ENCODE results near the gene KCNC1. TPM values are rescaled to one million over a fixed set of nuclear protein-coding genes. Genes with fewer than 3 reads are reported as not detected.

Gene KCNC1
- total RNA-seq, 2 donors from 2014 or later = not detected

DNA sequence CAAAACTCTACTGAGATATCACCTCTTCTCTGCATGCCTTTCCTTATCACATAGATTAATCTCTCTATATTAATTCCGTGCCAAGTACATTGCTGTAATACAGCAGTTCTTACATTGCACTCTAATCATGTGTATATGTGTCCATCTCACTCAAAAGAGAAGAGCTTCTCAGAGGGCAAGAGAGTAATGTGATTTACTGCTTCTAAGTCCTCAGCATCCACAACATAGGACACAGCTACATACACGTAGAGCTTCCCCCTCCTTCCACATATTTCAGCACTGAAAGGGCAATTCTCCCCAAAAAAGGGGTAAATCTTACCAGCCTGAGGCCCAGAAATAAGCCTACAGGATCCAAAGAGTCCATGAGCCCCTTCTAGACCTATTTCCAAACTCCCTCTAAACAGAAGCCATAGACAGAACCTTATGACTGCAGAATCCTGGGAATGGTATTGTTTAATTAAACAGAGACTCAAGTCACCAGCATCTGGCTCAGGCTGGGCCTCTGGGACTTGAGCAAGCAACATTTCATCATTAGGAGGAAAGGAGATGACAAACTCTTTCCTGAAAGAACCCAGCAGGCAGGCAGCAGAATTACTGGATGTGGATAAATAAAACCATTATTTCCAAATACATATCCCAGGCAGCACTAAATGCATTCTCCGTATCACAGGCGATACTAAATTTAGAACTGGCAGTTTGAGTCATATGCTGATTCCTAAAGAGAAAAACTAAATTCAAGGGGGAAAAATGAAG is 87.2 kb downstream of the KCNC1 start:
- Histone ChIP-seq H3K4me1 (peaks cover 0 to 16% of the 10 kb centered on the region in 2 donors), H3K27me3 (no peaks in the 10 kb centered on the region), H3K4me3 (no peak overlapping the region), H3K27ac (no peak overlapping the region), H3K36me3 (no peaks in the 10 kb centered on the region), H3K9me3 (no peaks in the 10 kb centered on the region)
- TF ChIP-seq, protein P1, sequence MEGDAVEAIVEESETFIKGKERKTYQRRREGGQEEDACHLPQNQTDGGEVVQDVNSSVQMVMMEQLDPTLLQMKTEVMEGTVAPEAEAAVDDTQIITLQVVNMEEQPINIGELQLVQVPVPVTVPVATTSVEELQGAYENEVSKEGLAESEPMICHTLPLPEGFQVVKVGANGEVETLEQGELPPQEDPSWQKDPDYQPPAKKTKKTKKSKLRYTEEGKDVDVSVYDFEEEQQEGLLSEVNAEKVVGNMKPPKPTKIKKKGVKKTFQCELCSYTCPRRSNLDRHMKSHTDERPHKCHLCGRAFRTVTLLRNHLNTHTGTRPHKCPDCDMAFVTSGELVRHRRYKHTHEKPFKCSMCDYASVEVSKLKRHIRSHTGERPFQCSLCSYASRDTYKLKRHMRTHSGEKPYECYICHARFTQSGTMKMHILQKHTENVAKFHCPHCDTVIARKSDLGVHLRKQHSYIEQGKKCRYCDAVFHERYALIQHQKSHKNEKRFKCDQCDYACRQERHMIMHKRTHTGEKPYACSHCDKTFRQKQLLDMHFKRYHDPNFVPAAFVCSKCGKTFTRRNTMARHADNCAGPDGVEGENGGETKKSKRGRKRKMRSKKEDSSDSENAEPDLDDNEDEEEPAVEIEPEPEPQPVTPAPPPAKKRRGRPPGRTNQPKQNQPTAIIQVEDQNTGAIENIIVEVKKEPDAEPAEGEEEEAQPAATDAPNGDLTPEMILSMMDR (IDR thresholded peaks at IDR 0.05) = no peak
- DNase-seq (ENCODE audit: low spot score) = no peak

DNA sequence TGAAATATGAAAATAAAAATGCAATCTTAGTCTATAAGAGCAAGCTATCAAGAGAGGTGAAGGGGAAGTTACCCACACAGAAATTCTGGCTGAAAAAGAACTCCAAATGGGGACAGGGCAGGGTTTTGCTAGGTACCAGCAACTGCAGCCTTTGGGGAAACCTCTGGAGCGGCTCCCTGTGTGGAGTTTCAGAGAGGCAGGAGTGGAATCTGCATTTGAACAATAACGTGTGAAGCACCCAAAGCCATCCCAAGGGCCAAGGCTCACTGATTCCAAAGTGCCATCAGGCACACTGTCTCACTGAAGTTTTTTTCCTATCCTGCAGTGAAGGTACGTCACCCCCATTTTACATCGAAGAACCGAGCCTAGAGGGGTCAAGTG is 87.8 kb downstream of the KCNC1 start:
- peaks cover 0 to 16% of the 10 kb centered on the region in 2 donors for H3K4me1 ChIP-seq
- no peak for DNase-seq (ENCODE audit: low spot score)
- H3K36me3 ChIP-seq = no peaks in the 10 kb centered on the region
- no peaks in the 10 kb centered on the region for H3K9me3 ChIP-seq
- H3K27ac ChIP-seq = no peak overlapping the region
- no peaks in the 10 kb centered on the region for H3K27me3 ChIP-seq
- no peak overlapping the region for H3K4me3 ChIP-seq
- TF ChIP-seq, protein P1 (IDR thresholded peaks at IDR 0.05) = no peak

DNA sequence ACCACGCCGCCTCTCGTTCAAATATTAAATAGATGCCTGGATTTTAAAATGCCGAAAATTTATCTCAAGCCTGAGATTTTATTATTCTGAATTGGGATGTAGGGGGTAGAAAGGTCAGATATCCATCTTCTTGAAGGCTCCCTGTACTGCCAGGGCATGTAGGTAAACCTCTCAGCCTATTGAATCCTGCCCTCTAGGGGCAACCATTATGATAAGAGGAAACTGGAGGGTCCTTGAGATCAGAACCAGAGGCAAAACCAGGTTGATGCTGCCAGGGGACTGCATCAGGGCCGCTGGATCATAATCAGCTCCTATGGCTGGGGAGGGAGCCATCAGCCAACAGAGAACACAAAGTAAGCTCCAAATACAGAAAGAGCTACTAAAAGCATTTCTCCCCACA is 92.4 kb downstream of the KCNC1 start:
- Histone ChIP-seq H3K4me3 (no peak overlapping the region), H3K27ac (no peak overlapping the region), H3K9me3 (no peaks in the 10 kb centered on the region), H3K36me3 (no peaks in the 10 kb centered on the region), H3K27me3 (no peaks in the 10 kb centered on the region), H3K4me1 (peaks cover 0 to 8% of the 10 kb centered on the region in 2 donors)
- DNase-seq (ENCODE audit: low spot score) = no peak
- TF ChIP-seq, protein P1 (IDR thresholded peaks at IDR 0.05) = no peak

DNA sequence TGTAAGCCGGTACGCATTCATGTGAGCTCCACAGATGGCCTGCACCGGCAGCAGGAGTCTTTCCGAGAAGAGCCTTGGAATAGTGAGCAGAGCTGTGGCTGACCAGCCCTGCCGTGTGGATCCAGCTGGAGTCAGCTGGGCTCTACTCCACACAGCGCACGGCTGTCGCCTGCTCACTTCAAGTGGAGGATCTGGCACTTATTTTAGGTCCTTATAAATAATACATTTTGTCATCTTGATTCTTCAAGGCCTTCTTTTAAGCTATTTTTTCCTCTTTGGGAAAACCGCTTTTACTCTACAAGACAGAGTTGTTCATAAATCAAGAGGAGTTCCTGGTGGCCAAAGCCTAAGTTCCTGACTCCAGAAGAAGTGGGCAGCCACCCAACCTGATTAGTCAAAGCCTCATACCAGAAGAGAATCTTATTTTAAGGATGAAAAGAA is 93.8 kb downstream of the KCNC1 start:
- H3K27ac ChIP-seq = peak overlapping the region in 1 of 2 donors; percentile 39

DNA sequence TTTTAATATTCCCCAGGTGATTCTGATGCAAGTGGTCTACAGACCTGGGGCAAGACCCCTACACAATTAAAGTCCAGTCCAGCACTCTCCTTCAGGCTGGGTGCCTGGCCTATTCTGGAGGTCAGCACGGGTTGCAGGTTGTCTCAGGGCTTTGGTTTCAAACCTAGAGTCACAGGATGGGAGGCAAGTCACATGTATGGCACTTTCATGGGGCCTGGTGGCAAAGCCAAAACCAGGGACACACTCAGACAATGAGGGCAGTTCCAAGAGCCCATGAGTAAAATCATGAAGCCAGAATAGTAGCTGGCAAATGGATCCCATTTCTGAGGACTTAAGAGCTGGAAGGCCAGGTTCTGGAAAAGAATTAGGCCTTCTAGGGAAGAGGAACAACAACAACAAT is 96.6 kb downstream of the KCNC1 start:
- Histone ChIP-seq H3K4me3 (no peak overlapping the region), H3K27ac (no peak overlapping the region), H3K27me3 (no peaks in the 10 kb centered on the region), H3K9me3 (no peaks in the 10 kb centered on the region), H3K36me3 (no peaks in the 10 kb centered on the region), H3K4me1 (no peaks in the 10 kb centered on the region)
- TF ChIP-seq, protein P1 (IDR thresholded peaks at IDR 0.05) = no peak
- no peak for DNase-seq (ENCODE audit: low spot score)

More for the DNA sequence above, 93.8 kb downstream of the KCNC1 start:
- H3K4me1 ChIP-seq = no peaks in the 10 kb centered on the region
- DNase-seq (ENCODE audit: low spot score) = no peak
- TF ChIP-seq, protein P1 (IDR thresholded peaks at IDR 0.05) = no peak
- H3K4me3 ChIP-seq = no peak overlapping the region
- H3K27me3 ChIP-seq = no peaks in the 10 kb centered on the region
- no peaks in the 10 kb centered on the region for H3K9me3 ChIP-seq
- H3K36me3 ChIP-seq = no peaks in the 10 kb centered on the region

DNA sequence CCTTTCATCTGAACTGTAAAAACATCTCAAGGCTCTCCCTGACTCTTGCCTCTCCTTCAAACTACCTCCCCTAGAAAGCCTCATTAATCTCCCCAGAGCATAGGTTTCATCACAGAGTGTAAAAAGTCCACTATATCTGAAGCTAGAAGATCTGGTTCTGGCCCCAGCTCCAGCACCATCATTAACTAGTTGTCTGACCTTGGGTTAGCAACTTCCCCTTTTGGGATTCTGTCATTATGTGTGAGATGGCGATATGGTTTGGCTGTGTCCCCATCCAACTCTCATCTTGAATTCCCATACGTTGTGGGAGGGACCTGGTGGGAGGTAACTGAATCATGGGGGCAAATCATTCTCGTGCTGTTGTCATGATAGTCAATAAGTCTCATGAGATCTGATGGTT is 97.3 kb downstream of the KCNC1 start:
- no peaks in the 10 kb centered on the region for H3K27me3 ChIP-seq
- TF ChIP-seq, protein P1 (IDR thresholded peaks at IDR 0.05) = no peak
- H3K4me3 ChIP-seq = no peak overlapping the region
- H3K27ac ChIP-seq = no peak overlapping the region
- H3K9me3 ChIP-seq = no peaks in the 10 kb centered on the region
- no peak for DNase-seq (ENCODE audit: low spot score)
- no peaks in the 10 kb centered on the region for H3K36me3 ChIP-seq
- no peaks in the 10 kb centered on the region for H3K4me1 ChIP-seq
